ENCODE measurements around the gene PLEKHG2. TPM values are rescaled to one million over a fixed set of nuclear protein-coding genes. Genes with fewer than 3 reads are reported as not detected.

The PLEKHG2 gene
- total and polyA plus RNA-seq, 2 donors from 2014 or later = 8.5 to 29.7 TPM

- TF ChIP-seq CTCF (IDR thresholded peaks at IDR 0.05; ENCODE audit: borderline replicate concordance, extremely low read depth, insufficient read depth) = no peak
- peaks cover 0 to 9% (median 2%) of the 10 kb centered on the region in 3 donors for H3K36me3 ChIP-seq (ENCODE audit: control insufficient read depth in 2 of 3, insufficient read depth in 3 of 3, low read length in 3 of 3)
- H3K9ac ChIP-seq (ENCODE audit: low read length in 3 of 3) = no peak overlapping the region
- FAIRE-seq (no peak), DNase-seq (peak in 1 of 5 donors; percentile 59)
- intact Hi-C loops (cut with DNase I) = no loop called here
- no peak overlapping the region for H3K27ac ChIP-seq (ENCODE audit: low read depth in 2 of 2, low read length in 2 of 2)
- H3K9me3 ChIP-seq (ENCODE audit: control insufficient read depth in 2 of 3, insufficient read depth in 1 of 3, low read length in 3 of 3) = no peaks in the 10 kb centered on the region
- H3K4me3 ChIP-seq (ENCODE audit: low read length in 3 of 3) = no peak overlapping the region
- H3K27me3 ChIP-seq (ENCODE audit: control insufficient read depth, insufficient read depth, low read length) = no peaks in the 10 kb centered on the region
- H3K4me1 ChIP-seq (ENCODE audit: control insufficient read depth in 2 of 3, insufficient read depth in 2 of 3, low read depth in 1 of 3, low read length in 3 of 3) = peaks cover 4 to 9% (median 5%) of the 10 kb centered on the region in 3 donors
Measured at GRCh38 chr19:39416152-39417120, 4.0 kb downstream of the PLEKHG2 start.

- DNase-seq (no peak), FAIRE-seq (no peak)
- Histone ChIP-seq H3K27me3 (ENCODE audit: control insufficient read depth, insufficient read depth, low read length) (no peaks in the 10 kb centered on the region), H3K27ac (ENCODE audit: low read depth in 2 of 2, low read length in 2 of 2) (no peak overlapping the region), H3K9ac (ENCODE audit: low read length in 3 of 3) (no peak overlapping the region), H3K4me1 (ENCODE audit: control insufficient read depth in 2 of 3, insufficient read depth in 2 of 3, low read depth in 1 of 3, low read length in 3 of 3) (peaks cover 0 to 4% (median 3%) of the 10 kb centered on the region in 3 donors), H3K36me3 (ENCODE audit: control insufficient read depth in 2 of 3, insufficient read depth in 3 of 3, low read length in 3 of 3) (peaks cover 0 to 9% (median 2%) of the 10 kb centered on the region in 3 donors), H3K9me3 (ENCODE audit: control insufficient read depth in 2 of 3, insufficient read depth in 1 of 3, low read length in 3 of 3) (no peaks in the 10 kb centered on the region), H3K4me3 (ENCODE audit: low read length in 3 of 3) (no peak overlapping the region)
- TF ChIP-seq CTCF (IDR thresholded peaks at IDR 0.05; ENCODE audit: borderline replicate concordance, extremely low read depth, insufficient read depth) = no peak
- intact Hi-C loops (cut with DNase I) = no loop called here
Measured at GRCh38 chr19:39417463-39418181, 5.2 kb downstream of the PLEKHG2 start.

GRCh38 chr19:39419003-39419402 lies 6.5 kb downstream of the PLEKHG2 start:
- H3K9ac ChIP-seq (ENCODE audit: low read length in 3 of 3) = no peak overlapping the region
- H3K4me3 ChIP-seq (ENCODE audit: low read length in 3 of 3) = no peak overlapping the region
- peaks cover 0 to 3% (median 0%) of the 10 kb centered on the region in 3 donors for H3K4me1 ChIP-seq (ENCODE audit: control insufficient read depth in 2 of 3, insufficient read depth in 2 of 3, low read depth in 1 of 3, low read length in 3 of 3)
- no peak for DNase-seq
- no peak for TF ChIP-seq CTCF (IDR thresholded peaks at IDR 0.05; ENCODE audit: borderline replicate concordance, extremely low read depth, insufficient read depth)
- H3K9me3 ChIP-seq (ENCODE audit: control insufficient read depth in 2 of 3, insufficient read depth in 1 of 3, low read length in 3 of 3) = no peaks in the 10 kb centered on the region
- no peak for FAIRE-seq
- intact Hi-C loops (cut with DNase I) = no loop called here
- no peaks in the 10 kb centered on the region for H3K27me3 ChIP-seq (ENCODE audit: control insufficient read depth, insufficient read depth, low read length)
- H3K27ac ChIP-seq (ENCODE audit: low read depth in 2 of 2, low read length in 2 of 2) = no peak overlapping the region
- H3K36me3 ChIP-seq (ENCODE audit: control insufficient read depth in 2 of 3, insufficient read depth in 3 of 3, low read length in 3 of 3) = peaks cover 0 to 9% (median 2%) of the 10 kb centered on the region in 3 donors

Measured in kidney (tissue), 14 donors.